DND-41 (cell line): ENCODE data around the gene GCDH.
"Not testable (repeated sequence)": the region's sequence is repeated elsewhere in the genome, so short reads cannot be mapped to it uniquely, and the experiment has no call there.

ENCODE experiments used
- EZH2 ChIP-seq: IDR thresholded peaks from 3 replicates; pipeline ENCODE4 v1.6.1; 2012; ENCODE audit warnings: borderline replicate concordance, low read depth, mild to moderate bottlenecking, moderate library complexity, low read length, inconsistent platforms; ENCODE audit not compliant: severe bottlenecking
- TF ChIP-seq, protein P1 (sequence below): IDR thresholded peaks from 2 replicates; pipeline ENCODE4 v1.5.1; 2012; ENCODE audit warnings: borderline replicate concordance, low read length, moderate library complexity, mild to moderate bottlenecking; ENCODE audit not compliant: poor library complexity, severe bottlenecking; ENCODE audit errors: extremely low read depth

DNA sequence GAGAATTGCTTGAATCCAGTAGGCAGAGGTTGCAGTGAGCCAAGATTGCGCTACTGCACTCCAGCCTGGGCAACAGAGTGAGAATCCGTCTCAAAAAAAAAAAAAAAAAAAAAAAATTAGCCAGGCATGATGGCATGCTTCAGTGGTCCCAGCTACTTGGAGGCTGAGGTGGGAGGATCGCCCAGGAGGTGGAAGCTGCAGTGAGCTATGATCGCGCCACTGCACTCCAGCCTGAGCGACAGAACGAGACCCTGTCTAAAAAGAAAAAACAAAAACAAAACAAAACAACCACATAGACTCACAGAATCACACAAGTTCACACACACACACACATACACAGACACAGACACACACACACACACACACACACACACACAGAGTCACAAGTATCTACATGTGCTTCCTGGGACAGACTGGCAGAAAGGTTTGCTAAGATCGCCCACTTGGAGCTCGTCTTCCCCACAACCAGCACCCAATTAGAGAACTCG lies 617 bp upstream of the GCDH start:
- TF ChIP-seq, protein P1, sequence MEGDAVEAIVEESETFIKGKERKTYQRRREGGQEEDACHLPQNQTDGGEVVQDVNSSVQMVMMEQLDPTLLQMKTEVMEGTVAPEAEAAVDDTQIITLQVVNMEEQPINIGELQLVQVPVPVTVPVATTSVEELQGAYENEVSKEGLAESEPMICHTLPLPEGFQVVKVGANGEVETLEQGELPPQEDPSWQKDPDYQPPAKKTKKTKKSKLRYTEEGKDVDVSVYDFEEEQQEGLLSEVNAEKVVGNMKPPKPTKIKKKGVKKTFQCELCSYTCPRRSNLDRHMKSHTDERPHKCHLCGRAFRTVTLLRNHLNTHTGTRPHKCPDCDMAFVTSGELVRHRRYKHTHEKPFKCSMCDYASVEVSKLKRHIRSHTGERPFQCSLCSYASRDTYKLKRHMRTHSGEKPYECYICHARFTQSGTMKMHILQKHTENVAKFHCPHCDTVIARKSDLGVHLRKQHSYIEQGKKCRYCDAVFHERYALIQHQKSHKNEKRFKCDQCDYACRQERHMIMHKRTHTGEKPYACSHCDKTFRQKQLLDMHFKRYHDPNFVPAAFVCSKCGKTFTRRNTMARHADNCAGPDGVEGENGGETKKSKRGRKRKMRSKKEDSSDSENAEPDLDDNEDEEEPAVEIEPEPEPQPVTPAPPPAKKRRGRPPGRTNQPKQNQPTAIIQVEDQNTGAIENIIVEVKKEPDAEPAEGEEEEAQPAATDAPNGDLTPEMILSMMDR, result not testable (repeated sequence)
- not testable (repeated sequence) for TF ChIP-seq EZH2
